Stomach (tissue), 9 donors: ENCODE data around the gene CERT1. TPM values are rescaled to one million over a fixed set of nuclear protein-coding genes. Genes with fewer than 3 reads are reported as not detected.

Experiments
- DNase-seq, 2 donors: peaks; one replicate each; pipeline versions ENCODE4 v3.0.0 to v3.0.0-alpha.2; 2013 to 2019
- H3K27ac ChIP-seq, 5 donors: fragments of 200-600 bp in 4 of 5; sonication (generic) in 4 of 5; one replicate each; pipeline ENCODE4 v1.5.1; 2013 to 2019; ENCODE audit warnings: mild to moderate bottlenecking in 1 of 5, moderate library complexity in 1 of 5
- H3K27me3 ChIP-seq, 3 donors: fragments of 200-600 bp; sonication (generic); one replicate each; pipeline ENCODE4 v1.5.1; 2017 to 2019; ENCODE audit warnings: mixed run types in 1 of 3
- H3K36me3 ChIP-seq, 4 donors: fragments of 200-600 bp; sonication (generic); 1 replicate in 3 of 4; 2 replicates in 1 of 4; pipeline ENCODE4 v1.5.1; 2016 to 2019
- H3K4me1 ChIP-seq, 4 donors: fragments of 200-600 bp; sonication (generic); one replicate each; pipeline ENCODE4 v1.5.1; 2016 to 2019
- H3K4me3 ChIP-seq, 4 donors: fragments of 200-600 bp; sonication (generic) in 3 of 4; one replicate each; pipeline ENCODE4 v1.5.1; 2016 to 2019; ENCODE audit warnings: mild to moderate bottlenecking in 1 of 4
- H3K9me3 ChIP-seq, 4 donors: fragments of 200-600 bp; sonication (generic); one replicate each; pipeline ENCODE4 v1.5.1; 2016 to 2019
- EP300 ChIP-seq: sonication (generic); formaldehyde crosslinking; IDR thresholded peaks from one replicate; pipeline ENCODE4 v1.6.1; 2017; ENCODE audit warnings: antibody characterized with exemption
- POLR2A ChIP-seq, 4 donors: fragments of 450-650 bp; IDR thresholded peaks; one replicate each; pipeline ENCODE4 v1.6.1; 2016; ENCODE audit warnings: antibody characterized with exemption in 4 of 4, control low read depth in 2 of 4, mild to moderate bottlenecking in 1 of 4, moderate library complexity in 1 of 4
- POLR2AphosphoS5 ChIP-seq, 3 donors: sonication (generic); formaldehyde crosslinking; IDR thresholded peaks; one replicate each; pipeline ENCODE4 v1.6.1; 2016; ENCODE audit warnings: antibody characterized with exemption in 3 of 3
- WGBS, 5 donors: extraction: QIAGEN DNeasy Blood & Tissue Kit in 3 of 5; methylation state at CpG; one replicate each; pipeline versions ENCODE4 v1.1.5 to v1.1.7; 2013 to 2018; 5-methylcytosine and 5-hydroxymethylcytosine counted together
- intact Hi-C: fragments of 100-400 bp; cut with DNase I; formaldehyde crosslinking; loops from one replicate; pipeline ENCODE4 v1.15.1; 2023; ENCODE audit warnings: low total_unique reads
- polyA plus RNA-seq, 3 donors: library from polyadenylated mRNA; stranded (reverse); fragments of 200-250 nt; gene quantifications; one replicate each; pipeline ENCODE4 v1.2.3, GENCODE V29; 2013
- total RNA-seq, 5 donors: library from RNA; depleted of rRNA; stranded (reverse); fragments of >200 nt; gene quantifications; one replicate each; pipeline versions ENCODE4 v1.1.0 to v1.2.3, GENCODE V29; 2014 to 2016
- TF ChIP-seq, protein P1 (sequence below), 7 experiments: fragments of 450-650 bp in 4 of 7; fragments of 200-600 bp in 3 of 7; sonication (generic) in 3 of 7; IDR thresholded peaks; one replicate each; pipeline ENCODE4 v1.5.1; 2016 to 2019; ENCODE audit warnings: antibody characterized with exemption in 7 of 7, control low read depth in 2 of 7, mild to moderate bottlenecking in 1 of 7
- donor health status: healthy with polysubstance abuse.
- donor health status: Bipolar disorder and iron deficiency.
- donor health status: healthy.

Gene CERT1
- total and polyA plus RNA-seq, 8 donors = 7.3 to 81.0 (median 28.5) TPM

DNA sequence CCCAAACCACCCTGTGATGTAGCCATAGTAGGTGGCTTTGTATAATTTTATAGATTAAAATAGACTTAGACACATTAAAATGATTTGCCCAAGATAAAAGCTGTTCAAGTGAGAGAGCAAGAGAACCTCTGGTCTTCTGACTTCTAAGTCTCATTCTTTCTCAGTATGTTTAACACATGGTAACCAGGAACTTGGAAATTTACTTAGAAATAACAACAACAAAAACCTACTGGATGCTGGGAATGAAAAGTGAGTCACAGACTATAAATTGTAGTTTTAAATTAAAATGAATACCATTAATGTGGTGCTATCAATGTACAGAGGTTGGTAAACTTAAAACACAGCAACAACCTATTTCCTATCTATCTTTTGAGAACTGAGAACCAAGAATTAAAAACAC, 144.0 kb downstream of the CERT1 start:
- Histone ChIP-seq H3K36me3 (peaks cover 0 to 6% (median 5%) of the 10 kb centered on the region in 4 donors), H3K9me3 (no peaks in the 10 kb centered on the region), H3K27me3 (no peaks in the 10 kb centered on the region), H3K27ac (peak overlapping the region in 1 of 5 donors; percentile 15), H3K4me3 (no peak overlapping the region), H3K4me1 (peaks cover 0 to 23% (median 12%) of the 10 kb centered on the region in 4 donors)
- TF ChIP-seq POLR2AphosphoS5 (IDR thresholded peaks at IDR 0.05) (no peak), EP300 (no peak), POLR2A (IDR thresholded peaks at IDR 0.05) (no peak)
- TF ChIP-seq, protein P1, sequence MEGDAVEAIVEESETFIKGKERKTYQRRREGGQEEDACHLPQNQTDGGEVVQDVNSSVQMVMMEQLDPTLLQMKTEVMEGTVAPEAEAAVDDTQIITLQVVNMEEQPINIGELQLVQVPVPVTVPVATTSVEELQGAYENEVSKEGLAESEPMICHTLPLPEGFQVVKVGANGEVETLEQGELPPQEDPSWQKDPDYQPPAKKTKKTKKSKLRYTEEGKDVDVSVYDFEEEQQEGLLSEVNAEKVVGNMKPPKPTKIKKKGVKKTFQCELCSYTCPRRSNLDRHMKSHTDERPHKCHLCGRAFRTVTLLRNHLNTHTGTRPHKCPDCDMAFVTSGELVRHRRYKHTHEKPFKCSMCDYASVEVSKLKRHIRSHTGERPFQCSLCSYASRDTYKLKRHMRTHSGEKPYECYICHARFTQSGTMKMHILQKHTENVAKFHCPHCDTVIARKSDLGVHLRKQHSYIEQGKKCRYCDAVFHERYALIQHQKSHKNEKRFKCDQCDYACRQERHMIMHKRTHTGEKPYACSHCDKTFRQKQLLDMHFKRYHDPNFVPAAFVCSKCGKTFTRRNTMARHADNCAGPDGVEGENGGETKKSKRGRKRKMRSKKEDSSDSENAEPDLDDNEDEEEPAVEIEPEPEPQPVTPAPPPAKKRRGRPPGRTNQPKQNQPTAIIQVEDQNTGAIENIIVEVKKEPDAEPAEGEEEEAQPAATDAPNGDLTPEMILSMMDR (IDR thresholded peaks at IDR 0.05) = no peak
- intact Hi-C loops = no loop called here
- no peak for DNase-seq

GRCh38 chr5:75366787-75367186, 144.6 kb downstream of the CERT1 start:
- H3K36me3 ChIP-seq = peaks cover 0 to 10% (median 6%) of the 10 kb centered on the region in 4 donors
- WGBS, 5 donors = 74 to 83% (median 78%) methylated on average over 9 of the region's 9 CpGs
- H3K27me3 ChIP-seq = no peaks in the 10 kb centered on the region
- no peak overlapping the region for H3K4me3 ChIP-seq
- H3K9me3 ChIP-seq = no peaks in the 10 kb centered on the region
- H3K27ac ChIP-seq = peak overlapping the region in 1 of 5 donors; percentile 15
- intact Hi-C loops = no loop called here
- no peak for TF ChIP-seq EP300
- TF ChIP-seq POLR2A (IDR thresholded peaks at IDR 0.05) = no peak
- no peak for TF ChIP-seq POLR2AphosphoS5 (IDR thresholded peaks at IDR 0.05)
- TF ChIP-seq, protein P1 (IDR thresholded peaks at IDR 0.05) = no peak
- H3K4me1 ChIP-seq = peaks cover 0 to 27% (median 12%) of the 10 kb centered on the region in 4 donors
- DNase-seq = no peak

GRCh38 chr5:75365740-75366139, 145.7 kb downstream of the CERT1 start:
- Histone ChIP-seq H3K27ac (no peak overlapping the region), H3K9me3 (no peaks in the 10 kb centered on the region), H3K36me3 (peaks cover 0 to 21% (median 8%) of the 10 kb centered on the region in 4 donors), H3K4me1 (peaks cover 0 to 34% (median 14%) of the 10 kb centered on the region in 4 donors), H3K4me3 (no peak overlapping the region), H3K27me3 (no peaks in the 10 kb centered on the region)
- TF ChIP-seq POLR2AphosphoS5 (IDR thresholded peaks at IDR 0.05) = no peak
- no peak for TF ChIP-seq POLR2A (IDR thresholded peaks at IDR 0.05)
- TF ChIP-seq EP300 = no peak
- TF ChIP-seq, protein P1 (IDR thresholded peaks at IDR 0.05) = no peak
- DNase-seq = no peak
- intact Hi-C loops = no loop called here
- 16 to 30% (median 22%) methylated on average over 1 of the region's 1 CpG for WGBS, 5 donors

- H3K27me3 ChIP-seq = no peaks in the 10 kb centered on the region
- H3K4me3 ChIP-seq = no peak overlapping the region
- intact Hi-C loops = no loop called here
- peaks cover 0 to 42% (median 18%) of the 10 kb centered on the region in 4 donors for H3K4me1 ChIP-seq
- H3K27ac ChIP-seq = no peak overlapping the region
- DNase-seq = no peak
- no peak for TF ChIP-seq POLR2A (IDR thresholded peaks at IDR 0.05)
- TF ChIP-seq POLR2AphosphoS5 (IDR thresholded peaks at IDR 0.05) = no peak
- TF ChIP-seq EP300 = no peak
- TF ChIP-seq, protein P1 (IDR thresholded peaks at IDR 0.05) = no peak
- H3K9me3 ChIP-seq = no peaks in the 10 kb centered on the region
- WGBS, 5 donors = 88 to 93% (median 90%) methylated on average over 7 of the region's 7 CpGs
- H3K36me3 ChIP-seq = peaks cover 7 to 31% (median 18%) of the 10 kb centered on the region in 4 donors
Measured at GRCh38 chr5:75364571-75365280, 146.7 kb downstream of the CERT1 start.
